ENCODE data around the gene RRP1. TPM values are rescaled to one million over a fixed set of nuclear protein-coding genes. Genes with fewer than 3 reads are reported as not detected.

RRP1 gene
- total and polyA plus RNA-seq, 2 of the 13 experiments (the other 11 are each of a cell fraction or from before 2014, with no cell fraction given), result 20.1 to 35.1 TPM

DNA sequence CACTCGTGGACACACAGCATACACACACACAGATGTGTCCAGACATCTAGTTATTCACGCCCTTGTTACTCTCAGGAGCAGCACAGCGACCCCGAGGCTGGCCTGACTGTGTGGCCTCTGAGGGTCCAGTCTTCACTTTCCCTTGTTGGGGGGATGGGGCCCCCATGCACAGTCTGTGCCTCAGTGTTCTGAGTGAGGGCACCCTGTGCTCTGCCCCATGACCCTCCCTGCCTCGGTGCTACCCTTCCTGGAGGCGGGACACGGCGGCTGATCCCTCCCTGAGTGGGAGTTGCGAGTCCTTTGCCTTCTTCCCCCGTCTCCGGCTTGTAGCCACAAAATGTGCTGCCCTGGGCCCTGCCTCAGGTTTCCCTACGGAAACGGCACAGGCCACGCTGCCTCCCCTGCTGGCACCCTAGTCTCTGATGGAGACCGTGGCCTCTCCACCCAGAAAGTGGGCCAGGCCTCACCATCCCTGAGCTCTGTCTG is 21.8 kb upstream of the RRP1 start (continued):
- TF ChIP-seq, protein P1, sequence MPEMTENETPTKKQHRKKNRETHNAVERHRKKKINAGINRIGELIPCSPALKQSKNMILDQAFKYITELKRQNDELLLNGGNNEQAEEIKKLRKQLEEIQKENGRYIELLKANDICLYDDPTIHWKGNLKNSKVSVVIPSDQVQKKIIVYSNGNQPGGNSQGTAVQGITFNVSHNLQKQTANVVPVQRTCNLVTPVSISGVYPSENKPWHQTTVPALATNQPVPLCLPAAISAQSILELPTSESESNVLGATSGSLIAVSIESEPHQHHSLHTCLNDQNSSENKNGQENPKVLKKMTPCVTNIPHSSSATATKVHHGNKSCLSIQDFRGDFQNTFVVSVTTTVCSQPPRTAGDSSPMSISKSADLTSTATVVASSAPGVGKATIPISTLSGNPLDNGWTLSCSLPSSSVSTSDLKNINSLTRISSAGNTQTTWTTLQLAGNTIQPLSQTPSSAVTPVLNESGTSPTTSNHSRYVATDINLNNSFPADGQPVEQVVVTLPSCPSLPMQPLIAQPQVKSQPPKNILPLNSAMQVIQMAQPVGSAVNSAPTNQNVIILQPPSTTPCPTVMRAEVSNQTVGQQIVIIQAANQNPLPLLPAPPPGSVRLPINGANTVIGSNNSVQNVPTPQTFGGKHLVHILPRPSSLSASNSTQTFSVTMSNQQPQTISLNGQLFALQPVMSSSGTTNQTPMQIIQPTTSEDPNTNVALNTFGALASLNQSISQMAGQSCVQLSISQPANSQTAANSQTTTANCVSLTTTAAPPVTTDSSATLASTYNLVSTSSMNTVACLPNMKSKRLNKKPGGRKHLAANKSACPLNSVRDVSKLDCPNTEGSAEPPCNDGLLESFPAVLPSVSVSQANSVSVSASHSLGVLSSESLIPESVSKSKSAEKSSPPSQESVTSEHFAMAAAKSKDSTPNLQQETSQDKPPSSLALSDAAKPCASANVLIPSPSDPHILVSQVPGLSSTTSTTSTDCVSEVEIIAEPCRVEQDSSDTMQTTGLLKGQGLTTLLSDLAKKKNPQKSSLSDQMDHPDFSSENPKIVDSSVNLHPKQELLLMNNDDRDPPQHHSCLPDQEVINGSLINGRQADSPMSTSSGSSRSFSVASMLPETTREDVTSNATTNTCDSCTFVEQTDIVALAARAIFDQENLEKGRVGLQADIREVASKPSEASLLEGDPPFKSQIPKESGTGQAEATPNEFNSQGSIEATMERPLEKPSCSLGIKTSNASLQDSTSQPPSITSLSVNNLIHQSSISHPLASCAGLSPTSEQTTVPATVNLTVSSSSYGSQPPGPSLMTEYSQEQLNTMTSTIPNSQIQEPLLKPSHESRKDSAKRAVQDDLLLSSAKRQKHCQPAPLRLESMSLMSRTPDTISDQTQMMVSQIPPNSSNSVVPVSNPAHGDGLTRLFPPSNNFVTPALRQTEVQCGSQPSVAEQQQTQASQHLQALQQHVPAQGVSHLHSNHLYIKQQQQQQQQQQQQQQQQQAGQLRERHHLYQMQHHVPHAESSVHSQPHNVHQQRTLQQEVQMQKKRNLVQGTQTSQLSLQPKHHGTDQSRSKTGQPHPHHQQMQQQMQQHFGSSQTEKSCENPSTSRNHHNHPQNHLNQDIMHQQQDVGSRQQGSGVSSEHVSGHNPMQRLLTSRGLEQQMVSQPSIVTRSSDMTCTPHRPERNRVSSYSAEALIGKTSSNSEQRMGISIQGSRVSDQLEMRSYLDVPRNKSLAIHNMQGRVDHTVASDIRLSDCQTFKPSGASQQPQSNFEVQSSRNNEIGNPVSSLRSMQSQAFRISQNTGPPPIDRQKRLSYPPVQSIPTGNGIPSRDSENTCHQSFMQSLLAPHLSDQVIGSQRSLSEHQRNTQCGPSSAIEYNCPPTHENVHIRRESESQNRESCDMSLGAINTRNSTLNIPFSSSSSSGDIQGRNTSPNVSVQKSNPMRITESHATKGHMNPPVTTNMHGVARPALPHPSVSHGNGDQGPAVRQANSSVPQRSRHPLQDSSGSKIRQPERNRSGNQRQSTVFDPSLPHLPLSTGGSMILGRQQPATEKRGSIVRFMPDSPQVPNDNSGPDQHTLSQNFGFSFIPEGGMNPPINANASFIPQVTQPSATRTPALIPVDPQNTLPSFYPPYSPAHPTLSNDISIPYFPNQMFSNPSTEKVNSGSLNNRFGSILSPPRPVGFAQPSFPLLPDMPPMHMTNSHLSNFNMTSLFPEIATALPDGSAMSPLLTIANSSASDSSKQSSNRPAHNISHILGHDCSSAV (CRISPR knock-in tag; IDR thresholded peaks at IDR 0.05; ENCODE audit: borderline replicate concordance), result no peak
- TF ChIP-seq, protein P2, sequence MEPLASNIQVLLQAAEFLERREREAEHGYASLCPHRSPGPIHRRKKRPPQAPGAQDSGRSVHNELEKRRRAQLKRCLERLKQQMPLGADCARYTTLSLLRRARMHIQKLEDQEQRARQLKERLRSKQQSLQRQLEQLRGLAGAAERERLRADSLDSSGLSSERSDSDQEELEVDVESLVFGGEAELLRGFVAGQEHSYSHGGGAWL (CRISPR knock-in tag; IDR thresholded peaks at IDR 0.05), result no peak
- TF ChIP-seq HOXA9 (CRISPR knock-in tag; IDR thresholded peaks at IDR 0.05; ENCODE audit: borderline replicate concordance), result 0 out of 2 replicates have a peak, but pooled peaks have one; percentile 4
